Measurements from ENCODE around the gene KRT86. TPM values are rescaled to one million over a fixed set of nuclear protein-coding genes. Genes with fewer than 3 reads are reported as not detected.

Gene KRT86
- total and polyA plus RNA-seq, 2 donors from 2014 or later = 1.3 TPM; not detected in 1

GRCh38 chr12:52277486-52278245 is 3.2 kb downstream of the KRT86 start:
- H3K4me1 ChIP-seq (ENCODE audit: control insufficient read depth in 2 of 3, insufficient read depth in 2 of 3, low read depth in 1 of 3, low read length in 3 of 3) = peaks cover 2 to 10% (median 6%) of the 10 kb centered on the region in 3 donors
- H3K9me3 ChIP-seq (ENCODE audit: control insufficient read depth in 2 of 3, insufficient read depth in 1 of 3, low read length in 3 of 3) = no peaks in the 10 kb centered on the region
- DNase-seq (peak in 2 of 5 donors; percentile 33 to 48), FAIRE-seq (no peak)
- no peak overlapping the region for H3K9ac ChIP-seq (ENCODE audit: low read length in 3 of 3)
- H3K36me3 ChIP-seq (ENCODE audit: control insufficient read depth in 2 of 3, insufficient read depth in 3 of 3, low read length in 3 of 3) = no peaks in the 10 kb centered on the region
- intact Hi-C loops (cut with DNase I) = no loop called here
- H3K27me3 ChIP-seq (ENCODE audit: control insufficient read depth, insufficient read depth, low read length) = peaks cover 2% of the 10 kb centered on the region
- H3K27ac ChIP-seq (ENCODE audit: low read depth in 2 of 2, low read length in 2 of 2) = no peak overlapping the region
- TF ChIP-seq, protein P1, sequence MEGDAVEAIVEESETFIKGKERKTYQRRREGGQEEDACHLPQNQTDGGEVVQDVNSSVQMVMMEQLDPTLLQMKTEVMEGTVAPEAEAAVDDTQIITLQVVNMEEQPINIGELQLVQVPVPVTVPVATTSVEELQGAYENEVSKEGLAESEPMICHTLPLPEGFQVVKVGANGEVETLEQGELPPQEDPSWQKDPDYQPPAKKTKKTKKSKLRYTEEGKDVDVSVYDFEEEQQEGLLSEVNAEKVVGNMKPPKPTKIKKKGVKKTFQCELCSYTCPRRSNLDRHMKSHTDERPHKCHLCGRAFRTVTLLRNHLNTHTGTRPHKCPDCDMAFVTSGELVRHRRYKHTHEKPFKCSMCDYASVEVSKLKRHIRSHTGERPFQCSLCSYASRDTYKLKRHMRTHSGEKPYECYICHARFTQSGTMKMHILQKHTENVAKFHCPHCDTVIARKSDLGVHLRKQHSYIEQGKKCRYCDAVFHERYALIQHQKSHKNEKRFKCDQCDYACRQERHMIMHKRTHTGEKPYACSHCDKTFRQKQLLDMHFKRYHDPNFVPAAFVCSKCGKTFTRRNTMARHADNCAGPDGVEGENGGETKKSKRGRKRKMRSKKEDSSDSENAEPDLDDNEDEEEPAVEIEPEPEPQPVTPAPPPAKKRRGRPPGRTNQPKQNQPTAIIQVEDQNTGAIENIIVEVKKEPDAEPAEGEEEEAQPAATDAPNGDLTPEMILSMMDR (IDR thresholded peaks at IDR 0.05; ENCODE audit: borderline replicate concordance, extremely low read depth, insufficient read depth) = no peak
- no peak overlapping the region for H3K4me3 ChIP-seq (ENCODE audit: low read length in 3 of 3)

DNA sequence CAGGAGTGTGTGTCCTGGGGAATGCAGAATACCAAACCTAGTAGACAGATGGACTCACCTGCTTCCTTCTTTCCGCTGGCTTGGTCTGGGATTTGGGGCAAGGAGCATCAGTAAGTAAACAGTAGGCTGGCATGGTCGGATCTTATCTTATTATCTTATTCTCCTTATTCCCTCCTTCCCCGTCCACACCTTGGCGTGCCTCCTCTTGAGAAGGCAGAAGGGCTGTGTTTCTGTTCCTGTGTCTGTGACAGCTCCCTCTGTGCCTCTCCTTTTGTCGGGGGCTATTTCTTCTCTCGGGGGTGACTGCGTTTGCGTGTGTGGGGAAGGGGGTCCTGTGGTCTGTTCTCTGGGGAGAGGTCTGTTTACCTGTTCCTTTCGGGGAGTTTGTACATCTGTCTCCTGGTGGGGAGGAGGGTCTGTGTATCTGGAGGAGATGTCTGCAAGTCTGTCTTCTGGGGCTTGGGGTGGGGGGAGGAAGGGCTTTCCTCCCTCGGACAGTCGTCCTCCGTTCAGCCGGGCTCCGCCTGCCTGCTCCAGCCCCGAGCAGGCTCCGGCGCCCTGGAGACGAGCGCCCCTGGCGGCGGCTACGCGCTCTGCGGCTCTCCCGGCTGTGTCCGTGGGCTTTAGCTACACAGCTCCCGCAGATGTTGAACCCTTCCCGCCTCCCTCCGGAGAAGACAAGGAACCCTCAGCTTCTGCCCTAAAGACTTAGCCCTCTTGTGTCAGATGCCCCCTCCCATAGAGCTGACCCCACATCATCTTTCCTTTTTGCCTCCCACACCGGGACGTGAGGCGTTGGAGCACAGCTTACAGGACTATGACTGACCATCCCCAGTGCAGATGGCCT is 4.4 kb downstream of the KRT86 start:
- intact Hi-C loops (cut with DNase I) = no loop called here
- Histone ChIP-seq H3K9me3 (ENCODE audit: control insufficient read depth in 2 of 3, insufficient read depth in 1 of 3, low read length in 3 of 3) (no peaks in the 10 kb centered on the region), H3K4me3 (ENCODE audit: low read length in 3 of 3) (peak overlapping the region in 2 of 3 donors; percentile 19 to 20), H3K4me1 (ENCODE audit: control insufficient read depth in 2 of 3, insufficient read depth in 2 of 3, low read depth in 1 of 3, low read length in 3 of 3) (peaks cover 2 to 10% (median 6%) of the 10 kb centered on the region in 3 donors), H3K9ac (ENCODE audit: low read length in 3 of 3) (no peak overlapping the region), H3K27ac (ENCODE audit: low read depth in 2 of 2, low read length in 2 of 2) (no peak overlapping the region), H3K27me3 (ENCODE audit: control insufficient read depth, insufficient read depth, low read length) (peaks cover 2% of the 10 kb centered on the region), H3K36me3 (ENCODE audit: control insufficient read depth in 2 of 3, insufficient read depth in 3 of 3, low read length in 3 of 3) (no peaks in the 10 kb centered on the region)
- TF ChIP-seq, protein P1 (IDR thresholded peaks at IDR 0.05; ENCODE audit: borderline replicate concordance, extremely low read depth, insufficient read depth) = peak; percentile 88
- FAIRE-seq (no peak), DNase-seq (peak; percentile 83 to 90 (median 87))

GRCh38 chr12:52279422-52280318 is 5.2 kb downstream of the KRT86 start:
- TF ChIP-seq, protein P1 (IDR thresholded peaks at IDR 0.05; ENCODE audit: borderline replicate concordance, extremely low read depth, insufficient read depth) = no peak
- no peak overlapping the region for H3K27ac ChIP-seq (ENCODE audit: low read depth in 2 of 2, low read length in 2 of 2)
- H3K4me1 ChIP-seq (ENCODE audit: control insufficient read depth in 2 of 3, insufficient read depth in 2 of 3, low read depth in 1 of 3, low read length in 3 of 3) = peaks cover 2 to 10% (median 6%) of the 10 kb centered on the region in 3 donors
- no peaks in the 10 kb centered on the region for H3K9me3 ChIP-seq (ENCODE audit: control insufficient read depth in 2 of 3, insufficient read depth in 1 of 3, low read length in 3 of 3)
- peak in 3 of 5 donors; percentile 53 to 56 (median 55) for DNase-seq
- H3K27me3 ChIP-seq (ENCODE audit: control insufficient read depth, insufficient read depth, low read length) = peaks cover 2% of the 10 kb centered on the region
- intact Hi-C loops (cut with DNase I) = no loop called here
- no peaks in the 10 kb centered on the region for H3K36me3 ChIP-seq (ENCODE audit: control insufficient read depth in 2 of 3, insufficient read depth in 3 of 3, low read length in 3 of 3)
- FAIRE-seq = no peak
- no peak overlapping the region for H3K4me3 ChIP-seq (ENCODE audit: low read length in 3 of 3)
- H3K9ac ChIP-seq (ENCODE audit: low read length in 3 of 3) = no peak overlapping the region

Data from kidney (tissue), 14 donors.